SU-DHL-6 (cell line): ENCODE data around the gene IL5RA.

ENCODE experiments used
- H2AFZ ChIP-seq: fragments of 200-600 bp; sonication (generic); 2 replicates; pipeline ENCODE4 v1.6.1; 2014; ENCODE audit warnings: low read depth, mild to moderate bottlenecking, moderate library complexity, mixed read lengths, antibody characterized with exemption, low read length; ENCODE audit not compliant: severe bottlenecking
- H3F3A ChIP-seq: fragments of 200-600 bp; shearing (Covaris generic); 2 replicates; pipeline ENCODE4 v1.6.0; 2016; ENCODE audit warnings: antibody characterized with exemption, mild to moderate bottlenecking; ENCODE audit not compliant: insufficient read depth
- H3K27ac ChIP-seq: fragments of 200-600 bp; sonication (generic); 2 replicates; pipeline ENCODE4 v1.5.1; 2016; ENCODE audit warnings: low read depth, mild to moderate bottlenecking, low read length, moderate library complexity, mixed read lengths
- H3K27me3 ChIP-seq: fragments of 200-600 bp; sonication (generic), shearing (Covaris generic); 2 replicates; pipeline ENCODE4 v1.6.0; 2014; ENCODE audit warnings: mild to moderate bottlenecking, low read length
- H3K36me3 ChIP-seq: fragments of 200-600 bp; sonication (generic); 2 replicates; pipeline ENCODE4 v1.6.1; 2014; ENCODE audit warnings: mild to moderate bottlenecking, low read length, mixed read lengths
- H3K4me2 ChIP-seq: fragments of 300-600, 200-600 bp; shearing (Covaris generic), sonication (generic); 2 replicates; pipeline ENCODE4 v1.6.0; 2014; ENCODE audit warnings: low read length, low read depth, mild to moderate bottlenecking; ENCODE audit not compliant: poor library complexity, severe bottlenecking
- H3K4me3 ChIP-seq: fragments of 200-600 bp; sonication (generic); 2 replicates; pipeline ENCODE4 v1.5.1; 2014; ENCODE audit warnings: antibody characterized with exemption, low read length, mild to moderate bottlenecking, mixed read lengths; ENCODE audit not compliant: insufficient read depth, poor library complexity, severe bottlenecking
- H3K79me2 ChIP-seq: fragments of 200-600 bp; sonication (generic); 2 replicates; pipeline ENCODE4 v1.6.1; 2014; ENCODE audit warnings: mild to moderate bottlenecking, low read length, moderate library complexity; ENCODE audit not compliant: insufficient read depth
- H3K9ac ChIP-seq: fragments of 200-600 bp; sonication (generic); 2 replicates; pipeline ENCODE4 v1.7.0; 2014; ENCODE audit warnings: mild to moderate bottlenecking, low read length
- H3K9me2 ChIP-seq: fragments of 200-600 bp; sonication (generic); replicated peaks from 2 replicates; pipeline ENCODE4 v1.6.1; 2014; ENCODE audit warnings: low read length; ENCODE audit not compliant: insufficient read depth
- H3K9me3 ChIP-seq: fragments of 200-600 bp; sonication (generic); 2 replicates; pipeline ENCODE4 v1.6.1; 2014; ENCODE audit warnings: low read length, mixed read lengths; ENCODE audit not compliant: insufficient read depth
- H4K20me1 ChIP-seq: fragments of 200-600 bp; sonication (generic); 2 replicates; pipeline ENCODE4 v1.6.1; 2014; ENCODE audit warnings: low read depth, mild to moderate bottlenecking, antibody characterized with exemption, low read length, moderate library complexity, mixed read lengths
- CTCF ChIP-seq: fragments of 200-600 bp; sonication (generic); IDR thresholded peaks from one replicate; pipeline ENCODE4 v1.5.1; 2017; ENCODE audit warnings: antibody characterized with exemption, mild to moderate bottlenecking, low read length, moderate library complexity; ENCODE audit not compliant: insufficient read depth, poor library complexity, severe bottlenecking
- EZH2phosphoT487 ChIP-seq: fragments of 200-600 bp; sonication (generic), shearing (Covaris generic); conservative IDR thresholded peaks from 2 replicates; pipeline ENCODE4 v1.6.1; 2018; ENCODE audit warnings: mild to moderate bottlenecking, antibody characterized with exemption, low read length, moderate library complexity, mixed read lengths

IL5RA gene

GRCh38 chr3:3137526-3137925 lies 27.4 kb upstream of the IL5RA start:
- Histone ChIP-seq H2AFZ (no peak overlapping the region), H4K20me1 (peaks cover 19% of the 10 kb centered on the region), H3K4me2 (no peak overlapping the region), H3K27ac (no peak overlapping the region), H3K9me2 (no peaks in the 10 kb centered on the region), H3K4me3 (no peak overlapping the region), H3K79me2 (peaks cover 43% of the 10 kb centered on the region), H3K9ac (no peak overlapping the region), H3K36me3 (peaks cover 38% of the 10 kb centered on the region), H3K9me3 (no peaks in the 10 kb centered on the region), H3K27me3 (no peaks in the 10 kb centered on the region), H3F3A (0 out of 2 replicates have a peak, but pooled peaks cover 6% of the 10 kb centered on the region)
- TF ChIP-seq CTCF (no peak), EZH2phosphoT487 (no peak)

GRCh38 chr3:3134750-3135448 lies 24.7 kb upstream of the IL5RA start:
- H2AFZ ChIP-seq: no peak overlapping the region
- no peak for TF ChIP-seq CTCF
- TF ChIP-seq EZH2phosphoT487: no peak
- H3K9me3 ChIP-seq: no peaks in the 10 kb centered on the region
- H3K79me2 ChIP-seq: peaks cover 58% of the 10 kb centered on the region
- H3K36me3 ChIP-seq: peaks cover 32% of the 10 kb centered on the region
- H3K4me3 ChIP-seq: no peak overlapping the region
- H3F3A ChIP-seq: peaks cover 9% of the 10 kb centered on the region; the same call in 1 of the 2 replicates
- H3K27me3 ChIP-seq: no peaks in the 10 kb centered on the region
- H4K20me1 ChIP-seq: peaks cover 18% of the 10 kb centered on the region
- H3K27ac ChIP-seq: no peak overlapping the region
- H3K9ac ChIP-seq: no peak overlapping the region
- no peak overlapping the region for H3K4me2 ChIP-seq
- H3K9me2 ChIP-seq: no peaks in the 10 kb centered on the region

- Histone ChIP-seq H3K27ac (no peak overlapping the region), H3K79me2 (peaks cover 72% of the 10 kb centered on the region), H2AFZ (no peak overlapping the region), H3K4me2 (no peak overlapping the region), H3K9ac (no peak overlapping the region), H3K4me3 (no peak overlapping the region), H3K9me3 (no peaks in the 10 kb centered on the region), H3F3A (peaks cover 7% of the 10 kb centered on the region; the same call in 1 of the 2 replicates), H3K9me2 (no peaks in the 10 kb centered on the region), H3K27me3 (no peaks in the 10 kb centered on the region), H3K36me3 (peaks cover 31% of the 10 kb centered on the region), H4K20me1 (peaks cover 15% of the 10 kb centered on the region)
- TF ChIP-seq EZH2phosphoT487 (no peak), CTCF (no peak)
Observed at GRCh38 chr3:3133500-3133899, 23.3 kb upstream of the IL5RA start.
